Activated naive CD4-positive, alpha-beta T cell treated with anti-CD3 and anti-CD28 coated beads, Interleukin-2, amount 10 ng/mL, durations not matched to agents 5 hours and 36 hours (primary cell): ENCODE results near the gene NLRP7. TPM values are rescaled to one million over a fixed set of nuclear protein-coding genes. Genes with fewer than 3 reads are reported as not detected.

ENCODE experiments used
- total RNA-seq, 2 experiments: library from RNA; stranded (reverse); gene quantifications; one replicate each; pipeline ENCODE4 v1.2.3, GENCODE V29; 2021

Gene NLRP7
- not detected for total RNA-seq

GRCh38 chr19:54947381-54947780 lies at the start of gene NLRP7:
Gene NLRP7, minus strand, starts transcription at chr19:54947530.

GRCh38 chr19:54905803-54906511 lies 41.4 kb downstream of the NLRP7 start, which contains the start of gene NCR1:
Gene NCR1, plus strand, starts transcription at chr19:54906148. Its CDS starts 40 bp downstream, at chr19:54906188.

GRCh38 chr19:54873990-54874389 lies 73.3 kb downstream of the NLRP7 start, which contains the start of gene FCAR:
Gene FCAR, plus strand, starts transcription at chr19:54874235. Its CDS starts 55 bp downstream, at chr19:54874290.

Other genes starting within 250 kb of the NLRP7 start
- gene KIR3DL3, start 223.1 kb downstream of the NLRP7 start, total RNA-seq, result not detected
- gene KIR2DL3, start 209.0 kb downstream of the NLRP7 start, total RNA-seq, result under 1 TPM; 0.34 to 0.38 TPM
- not detected for gene KIR2DL1, start 177.7 kb downstream of the NLRP7 start, total RNA-seq
- gene KIR2DL4, start 143.9 kb downstream of the NLRP7 start, total RNA-seq, result not detected
- gene KIR3DL1, start 131.1 kb downstream of the NLRP7 start, total RNA-seq, result under 1 TPM; 0.12 to 0.23 TPM
- not detected for gene KIR2DS4, start 114.9 kb downstream of the NLRP7 start, total RNA-seq
- gene KIR3DL2, start 97.1 kb downstream of the NLRP7 start, total RNA-seq, result under 1 TPM; 0.55 to 0.67 TPM
- not detected for gene FCAR, start 73.3 kb downstream of the NLRP7 start, total RNA-seq
- under 1 TPM; 0.35 to 0.58 TPM for gene NCR1, start 41.4 kb downstream of the NLRP7 start, total RNA-seq
- 10 to 100 TPM; 16.5 to 19.0 TPM for gene NLRP2, start 18.8 kb upstream of the NLRP7 start, total RNA-seq
- gene GP6, start 90.7 kb upstream of the NLRP7 start, total RNA-seq, result under 1 TPM; 0.26 to 0.43 TPM
- 10 to 100 TPM; 19.7 to 21.7 TPM for gene RDH13, start 115.6 kb upstream of the NLRP7 start, total RNA-seq
- gene EPS8L1, start 128.3 kb upstream of the NLRP7 start, total RNA-seq, result 1 to 10 TPM; 3.1 to 4.3 TPM
- 100 to 1,000 TPM; 135 to 141 TPM for gene PPP1R12C, start 170.1 kb upstream of the NLRP7 start, total RNA-seq
- not detected for gene TNNT1, start 201.7 kb upstream of the NLRP7 start, total RNA-seq
- gene TNNI3, start 210.2 kb upstream of the NLRP7 start, total RNA-seq, result not detected
- not detected for gene DNAAF3, start 219.1 kb upstream of the NLRP7 start, total RNA-seq
- not detected for gene SYT5, start 232.8 kb upstream of the NLRP7 start, total RNA-seq